LoVo (cell line): Measurements from ENCODE around the gene NAT16.
"Not testable (repeated sequence)": the region's sequence is repeated elsewhere in the genome, so short reads cannot be mapped to it uniquely, and the experiment has no call there.

Source experiments
- DNase-seq: peaks from one replicate; pipeline ENCODE4 v3.0.0-alpha.2; 2016; ENCODE audit warnings: low spot score

The NAT16 gene

DNA sequence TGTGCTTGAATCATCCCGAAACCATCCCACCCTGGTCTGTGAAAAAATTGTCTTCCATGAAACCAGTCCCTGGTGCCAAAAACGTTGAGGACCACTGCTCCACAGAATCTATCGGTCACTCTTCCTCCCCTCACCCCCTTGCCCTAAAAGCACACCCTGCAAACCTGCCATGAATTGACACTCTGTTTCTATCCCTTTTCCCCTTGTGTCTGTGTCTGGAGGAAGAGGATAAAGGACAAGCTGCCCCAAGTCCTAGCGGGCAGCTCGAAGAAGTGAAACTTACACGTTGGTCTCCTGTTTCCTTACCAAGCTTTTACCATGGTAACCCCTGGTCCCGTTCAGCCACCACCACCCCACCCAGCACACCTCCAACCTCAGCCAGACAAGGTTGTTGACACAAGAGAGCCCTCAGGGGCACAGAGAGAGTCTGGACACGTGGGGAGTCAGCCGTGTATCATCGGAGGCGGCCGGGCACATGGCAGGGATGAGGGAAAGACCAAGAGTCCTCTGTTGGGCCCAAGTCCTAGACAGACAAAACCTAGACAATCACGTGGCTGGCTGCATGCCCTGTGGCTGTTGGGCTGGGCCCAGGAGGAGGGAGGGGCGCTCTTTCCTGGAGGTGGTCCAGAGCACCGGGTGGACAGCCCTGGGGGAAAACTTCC, 54.0 kb downstream of the NAT16 start:
- DNase-seq, result no peak

DNA sequence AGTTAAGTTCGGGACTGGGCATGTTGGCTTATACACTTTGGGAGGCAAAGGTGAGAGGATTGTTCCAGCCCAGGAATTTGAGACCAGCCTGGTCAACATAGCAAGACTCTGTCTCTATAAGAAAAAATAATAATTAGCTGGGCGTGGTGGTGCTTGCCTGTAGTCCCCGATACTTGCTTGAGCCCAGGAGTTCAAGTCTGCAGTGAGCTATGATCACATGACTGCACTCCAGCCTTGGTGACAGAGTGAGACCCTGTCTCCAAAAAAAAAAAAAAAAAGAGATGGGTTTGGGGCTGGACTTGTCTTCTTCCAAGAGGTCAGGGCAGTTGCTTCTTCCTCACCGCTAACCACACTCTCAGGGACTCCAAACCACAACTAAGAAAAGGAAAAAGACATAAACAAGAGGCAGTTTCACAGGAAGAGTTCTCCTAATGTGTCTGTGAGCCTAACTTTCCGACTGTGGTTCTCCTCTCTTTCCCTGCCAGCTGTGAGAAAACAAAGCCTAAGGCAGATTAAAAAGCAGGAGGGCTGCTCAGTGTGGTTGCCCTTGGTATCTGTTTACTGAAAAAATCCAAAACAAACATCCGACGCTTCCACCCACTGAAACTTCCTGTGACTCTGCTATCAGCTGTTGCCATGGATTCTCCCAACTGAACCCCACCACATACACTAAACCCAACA, 55.6 kb downstream of the NAT16 start:
- DNase-seq, result no peak

DNA sequence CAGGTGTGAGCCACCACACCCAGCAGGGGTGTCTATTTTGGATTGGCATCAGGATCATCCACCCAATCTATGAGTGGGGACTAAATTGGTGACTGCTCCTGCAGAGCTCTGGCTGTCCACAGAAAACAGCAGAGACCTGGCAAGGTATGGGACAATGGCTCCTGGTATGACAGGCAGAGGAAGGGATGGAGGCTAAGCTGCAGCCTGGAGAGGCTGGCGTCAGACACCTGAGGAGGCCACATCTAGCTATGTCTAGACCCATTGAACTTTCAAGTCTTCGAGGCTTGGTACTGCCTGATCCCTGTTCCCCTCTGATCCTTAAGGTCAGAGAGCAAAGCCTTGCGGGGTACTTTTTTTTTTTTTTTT, 56.4 kb downstream of the NAT16 start:
- DNase-seq, result no peak

DNA sequence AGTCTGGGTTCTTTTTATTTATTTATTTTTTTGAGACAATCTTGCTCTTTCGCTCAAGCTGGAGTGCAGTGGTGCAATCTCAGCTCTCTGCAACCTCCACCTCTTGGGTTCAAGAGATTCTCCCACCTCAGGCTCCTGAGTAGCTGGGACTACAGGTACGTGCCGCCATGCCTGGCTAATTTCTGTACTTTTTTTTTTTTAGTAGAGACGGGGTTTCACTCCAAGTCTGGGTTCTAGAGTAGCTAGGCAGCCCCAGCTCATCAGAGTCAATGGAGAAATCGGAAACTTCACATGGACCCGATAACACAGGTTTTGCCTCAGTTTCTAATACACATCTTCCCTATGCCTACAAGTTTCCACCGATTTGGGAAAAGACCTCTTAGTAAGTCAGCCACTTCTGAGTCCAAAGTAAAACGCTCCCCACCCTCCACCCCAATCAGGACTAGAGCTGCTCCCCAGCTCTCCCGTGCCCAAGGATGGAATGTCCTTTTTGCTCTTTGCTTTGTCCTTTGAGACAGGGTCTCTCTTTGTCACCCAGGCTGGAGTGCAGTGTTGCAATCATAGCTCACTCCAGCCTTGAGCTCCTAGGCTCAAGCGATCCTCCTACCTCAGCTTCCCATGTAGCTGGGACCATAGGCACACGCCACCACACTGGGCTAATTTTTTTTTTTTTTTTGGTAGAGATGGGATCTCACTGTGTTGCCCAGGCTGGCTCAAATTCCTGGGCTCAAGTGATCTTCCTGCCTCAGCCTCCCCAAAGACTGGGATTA, 57.0 kb downstream of the NAT16 start:
- no peak for DNase-seq

DNA sequence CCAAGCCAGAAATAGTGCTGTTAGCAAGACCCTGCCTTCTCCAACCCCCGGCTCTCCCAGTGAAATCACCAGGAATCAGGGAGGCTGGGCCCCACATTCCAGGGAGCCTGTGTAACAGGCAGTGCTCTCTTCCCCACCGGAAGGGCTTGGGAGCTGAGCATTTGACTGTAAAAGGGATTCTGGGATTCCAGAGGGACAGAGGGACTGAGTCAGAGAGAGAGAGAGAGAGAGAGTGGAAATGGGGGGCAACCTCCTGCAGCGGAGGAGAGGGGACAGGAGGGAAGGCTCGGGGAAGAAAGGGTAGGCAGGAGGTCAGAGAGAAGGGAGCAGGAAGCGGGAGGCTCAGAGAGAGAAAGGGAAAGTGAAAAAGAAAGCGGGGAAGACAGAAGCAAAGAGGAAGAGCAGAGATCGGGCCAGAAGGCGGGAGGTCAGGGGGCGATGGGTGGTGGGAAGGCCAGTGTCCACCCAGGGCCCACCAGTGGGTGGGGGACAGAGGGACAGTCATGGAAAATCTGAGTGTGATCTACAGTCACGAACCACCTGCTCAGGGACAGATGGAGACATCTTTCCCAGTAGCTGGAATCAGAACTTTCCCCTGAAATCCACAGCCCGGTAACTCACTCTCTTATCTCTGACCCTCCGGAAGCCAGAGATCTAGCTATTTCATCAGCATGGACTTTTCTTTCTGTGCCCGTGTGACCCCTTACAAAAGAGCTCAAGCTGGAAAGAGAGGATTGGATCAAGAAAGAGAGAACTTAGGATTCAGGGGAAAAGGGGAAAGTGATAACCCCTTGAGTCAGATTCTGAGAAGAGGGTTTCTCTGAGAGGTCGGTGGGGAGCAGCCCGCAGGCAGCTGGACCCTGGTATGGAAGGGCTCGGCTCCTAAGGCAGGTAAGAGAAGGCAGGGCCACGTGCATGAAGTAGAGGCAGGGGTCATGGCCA, 57.8 kb downstream of the NAT16 start:
- DNase-seq, result peak; percentile 82

DNA sequence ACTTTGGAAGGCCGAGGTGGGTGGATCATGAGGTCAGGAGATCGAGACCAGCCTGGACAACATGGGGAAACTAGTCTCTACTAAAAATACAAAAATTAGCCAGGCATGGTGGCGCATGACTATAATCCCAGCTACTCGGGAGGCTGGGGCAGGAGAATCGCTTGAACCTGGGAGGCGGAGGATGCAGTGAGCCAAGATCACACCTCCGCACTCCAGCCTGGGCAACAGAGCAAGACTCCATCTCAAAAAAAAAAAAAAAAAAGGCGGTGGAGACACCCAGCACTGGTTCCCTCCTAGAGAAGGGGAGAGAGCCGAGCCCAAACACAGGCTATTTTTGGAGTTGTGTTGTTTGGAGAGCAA, 58.5 kb downstream of the NAT16 start:
- DNase-seq, result not testable (repeated sequence)
